Ascending aorta (tissue), 2 donors: ENCODE data around the gene PXDN. TPM values are rescaled to one million over a fixed set of nuclear protein-coding genes. Genes with fewer than 3 reads are reported as not detected.

Experiments used
- DNase-seq, 2 donors: peaks; one replicate each; pipeline ENCODE4 v3.0.0-alpha.2; 2019; ENCODE audit warnings: low spot score in 2 of 2
- H3K27ac ChIP-seq, 2 donors: fragments of 200-600 bp; sonication (generic); one replicate each; pipeline ENCODE4 v1.5.1; 2016 to 2017; ENCODE audit warnings: mild to moderate bottlenecking in 1 of 2
- H3K27me3 ChIP-seq: fragments of 200-600 bp; sonication (generic); one replicate; pipeline ENCODE4 v1.5.1; 2017
- H3K36me3 ChIP-seq, 2 donors: fragments of 200-600 bp; sonication (generic); one replicate each; pipeline ENCODE4 v1.5.1; 2016
- H3K4me1 ChIP-seq, 2 donors: fragments of 200-600 bp; sonication (generic); one replicate each; pipeline ENCODE4 v1.5.1; 2016 to 2017; ENCODE audit warnings: mild to moderate bottlenecking in 1 of 2
- H3K4me3 ChIP-seq, 2 donors: fragments of 200-600 bp; sonication (generic); one replicate each; pipeline ENCODE4 v1.5.1; 2016 to 2017; ENCODE audit warnings: mild to moderate bottlenecking in 1 of 2
- H3K9me3 ChIP-seq, 2 donors: fragments of 200-600 bp; sonication (generic); one replicate each; pipeline ENCODE4 v1.5.1; 2016
- intact Hi-C: fragments of 100-400 bp; cut with DNase I; formaldehyde crosslinking; loops from one replicate; pipeline ENCODE4 v1.15.1; 2023
- total RNA-seq: library from RNA; depleted of rRNA; stranded (reverse); fragments of >200 nt; gene quantifications from one replicate; pipeline ENCODE4 v1.1.0, GENCODE V29; 2016
- TF ChIP-seq, protein P1 (sequence below), 3 experiments: fragments of 200-600 bp in 2 of 3; fragments of 450-650 bp in 1 of 3; sonication (generic) in 2 of 3; IDR thresholded peaks; one replicate each; pipeline ENCODE4 v1.5.1; 2016 to 2019; ENCODE audit warnings: antibody characterized with exemption in 3 of 3, mild to moderate bottlenecking in 1 of 3, moderate library complexity in 1 of 3

Gene PXDN
- total RNA-seq, 1 donor from 2014 or later: 188 TPM

GRCh38 chr2:1746174-1747064 is 2.1 kb upstream of the PXDN start:
- TF ChIP-seq, protein P1, sequence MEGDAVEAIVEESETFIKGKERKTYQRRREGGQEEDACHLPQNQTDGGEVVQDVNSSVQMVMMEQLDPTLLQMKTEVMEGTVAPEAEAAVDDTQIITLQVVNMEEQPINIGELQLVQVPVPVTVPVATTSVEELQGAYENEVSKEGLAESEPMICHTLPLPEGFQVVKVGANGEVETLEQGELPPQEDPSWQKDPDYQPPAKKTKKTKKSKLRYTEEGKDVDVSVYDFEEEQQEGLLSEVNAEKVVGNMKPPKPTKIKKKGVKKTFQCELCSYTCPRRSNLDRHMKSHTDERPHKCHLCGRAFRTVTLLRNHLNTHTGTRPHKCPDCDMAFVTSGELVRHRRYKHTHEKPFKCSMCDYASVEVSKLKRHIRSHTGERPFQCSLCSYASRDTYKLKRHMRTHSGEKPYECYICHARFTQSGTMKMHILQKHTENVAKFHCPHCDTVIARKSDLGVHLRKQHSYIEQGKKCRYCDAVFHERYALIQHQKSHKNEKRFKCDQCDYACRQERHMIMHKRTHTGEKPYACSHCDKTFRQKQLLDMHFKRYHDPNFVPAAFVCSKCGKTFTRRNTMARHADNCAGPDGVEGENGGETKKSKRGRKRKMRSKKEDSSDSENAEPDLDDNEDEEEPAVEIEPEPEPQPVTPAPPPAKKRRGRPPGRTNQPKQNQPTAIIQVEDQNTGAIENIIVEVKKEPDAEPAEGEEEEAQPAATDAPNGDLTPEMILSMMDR (IDR thresholded peaks at IDR 0.05): no peak
- no peaks in the 10 kb centered on the region for H3K9me3 ChIP-seq
- peaks cover 4 to 19% of the 10 kb centered on the region in 2 donors for H3K4me1 ChIP-seq
- peak in 1 of 2 donors; percentile 56 for DNase-seq
- no peaks in the 10 kb centered on the region for H3K27me3 ChIP-seq
- H3K36me3 ChIP-seq: no peaks in the 10 kb centered on the region
- H3K27ac ChIP-seq: no peak overlapping the region
- no peak overlapping the region for H3K4me3 ChIP-seq
- intact Hi-C loops: loop anchor here (5.0 kb wide), 1 partner anchor 194 kb away; no protein-coding TSS in a partner anchor

- H3K27me3 ChIP-seq: no peaks in the 10 kb centered on the region
- TF ChIP-seq, protein P1 (IDR thresholded peaks at IDR 0.05): no peak
- H3K9me3 ChIP-seq: no peaks in the 10 kb centered on the region
- peak in 1 of 2 donors; percentile 66 for DNase-seq
- peak overlapping the region; percentile 99 to 100 for H3K27ac ChIP-seq
- H3K36me3 ChIP-seq: no peaks in the 10 kb centered on the region
- peak overlapping the region; percentile 80 to 92 for H3K4me3 ChIP-seq
- H3K4me1 ChIP-seq: peaks cover 4 to 19% of the 10 kb centered on the region in 2 donors
- intact Hi-C loops: loop anchor here (2.0 to 5.0 kb wide), 2 partner anchors 71 to 193 kb away; no protein-coding TSS in a partner anchor
Measured at GRCh38 chr2:1745171-1746023, 1.1 kb upstream of the PXDN start.

- intact Hi-C loops: loop anchor here (1.0 to 5.0 kb wide), 6 partner anchors 37 to 1067 kb away; partner anchors contain the start of gene TMEM18
- H3K4me3 ChIP-seq: peak overlapping the region; percentile 80 to 92
- no peaks in the 10 kb centered on the region for H3K9me3 ChIP-seq
- DNase-seq: peak in 1 of 2 donors; percentile 66
- peaks cover 4 to 29% of the 10 kb centered on the region in 2 donors for H3K4me1 ChIP-seq
- H3K36me3 ChIP-seq: no peaks in the 10 kb centered on the region
- H3K27ac ChIP-seq: peak overlapping the region; percentile 99 to 100
- TF ChIP-seq, protein P1 (IDR thresholded peaks at IDR 0.05): no peak
- H3K27me3 ChIP-seq: no peaks in the 10 kb centered on the region
Measured at GRCh38 chr2:1744151-1744445, 217 bp downstream of the PXDN start.

GRCh38 chr2:1743396-1744150 is 742 bp downstream of the PXDN start:
- Histone ChIP-seq H3K4me3 (peak overlapping the region; percentile 80 to 92), H3K27me3 (no peaks in the 10 kb centered on the region), H3K36me3 (no peaks in the 10 kb centered on the region), H3K9me3 (no peaks in the 10 kb centered on the region), H3K4me1 (peaks cover 4 to 29% of the 10 kb centered on the region in 2 donors), H3K27ac (peak overlapping the region; percentile 99 to 100)
- TF ChIP-seq, protein P1 (IDR thresholded peaks at IDR 0.05): no peak
- peak in 1 of 2 donors; percentile 70 for DNase-seq
- intact Hi-C loops: loop anchor here (1.0 to 5.0 kb wide), 8 partner anchors 13 to 1066 kb away; partner anchors contain the start of gene TMEM18
